SJCRH30 (cell line): ENCODE measurements around the gene PRSS2. TPM values are rescaled to one million over a fixed set of nuclear protein-coding genes. Genes with fewer than 3 reads are reported as not detected.

Source experiments
- DNase-seq, 2 experiments: peaks; one replicate each; pipeline ENCODE4 v3.0.0-alpha.2; 2015 to 2020
- H3K27ac ChIP-seq: fragments of 250-450 bp; sonication (Bioruptor Pico); 2 replicates; pipeline ENCODE4 v1.5.1; 2020; ENCODE audit warnings: mild to moderate bottlenecking, moderate library complexity
- H3K27me3 ChIP-seq: fragments of 250-450 bp; sonication (Bioruptor Pico); 2 replicates; pipeline ENCODE4 v1.5.1; 2020; ENCODE audit warnings: mild to moderate bottlenecking, moderate library complexity
- H3K36me3 ChIP-seq: fragments of 250-450 bp; sonication (Bioruptor Pico); 2 replicates; pipeline ENCODE4 v1.5.1; 2020; ENCODE audit warnings: mild to moderate bottlenecking, moderate library complexity
- H3K4me1 ChIP-seq: fragments of 250-450 bp; sonication (Bioruptor Pico); 2 replicates; pipeline ENCODE4 v1.5.1; 2020; ENCODE audit warnings: mild to moderate bottlenecking, moderate library complexity
- H3K4me3 ChIP-seq: fragments of 250-450 bp; sonication (Bioruptor Pico); 2 replicates; pipeline ENCODE4 v1.5.1; 2020; ENCODE audit warnings: mild to moderate bottlenecking, moderate library complexity
- H3K9me3 ChIP-seq: fragments of 250-450 bp; sonication (Bioruptor Pico); replicated peaks from 2 replicates; pipeline ENCODE4 v1.5.1; 2020; ENCODE audit warnings: mild to moderate bottlenecking, moderate library complexity
- total RNA-seq: library from RNA; depleted of rRNA; stranded (reverse); fragments of >200 nt; shearing (Covaris generic); gene quantifications from 2 replicates; pipeline ENCODE4 v1.2.3, GENCODE V29; 2014

PRSS2 gene
- total RNA-seq, 1 experiment from 2014 or later = not detected

DNA sequence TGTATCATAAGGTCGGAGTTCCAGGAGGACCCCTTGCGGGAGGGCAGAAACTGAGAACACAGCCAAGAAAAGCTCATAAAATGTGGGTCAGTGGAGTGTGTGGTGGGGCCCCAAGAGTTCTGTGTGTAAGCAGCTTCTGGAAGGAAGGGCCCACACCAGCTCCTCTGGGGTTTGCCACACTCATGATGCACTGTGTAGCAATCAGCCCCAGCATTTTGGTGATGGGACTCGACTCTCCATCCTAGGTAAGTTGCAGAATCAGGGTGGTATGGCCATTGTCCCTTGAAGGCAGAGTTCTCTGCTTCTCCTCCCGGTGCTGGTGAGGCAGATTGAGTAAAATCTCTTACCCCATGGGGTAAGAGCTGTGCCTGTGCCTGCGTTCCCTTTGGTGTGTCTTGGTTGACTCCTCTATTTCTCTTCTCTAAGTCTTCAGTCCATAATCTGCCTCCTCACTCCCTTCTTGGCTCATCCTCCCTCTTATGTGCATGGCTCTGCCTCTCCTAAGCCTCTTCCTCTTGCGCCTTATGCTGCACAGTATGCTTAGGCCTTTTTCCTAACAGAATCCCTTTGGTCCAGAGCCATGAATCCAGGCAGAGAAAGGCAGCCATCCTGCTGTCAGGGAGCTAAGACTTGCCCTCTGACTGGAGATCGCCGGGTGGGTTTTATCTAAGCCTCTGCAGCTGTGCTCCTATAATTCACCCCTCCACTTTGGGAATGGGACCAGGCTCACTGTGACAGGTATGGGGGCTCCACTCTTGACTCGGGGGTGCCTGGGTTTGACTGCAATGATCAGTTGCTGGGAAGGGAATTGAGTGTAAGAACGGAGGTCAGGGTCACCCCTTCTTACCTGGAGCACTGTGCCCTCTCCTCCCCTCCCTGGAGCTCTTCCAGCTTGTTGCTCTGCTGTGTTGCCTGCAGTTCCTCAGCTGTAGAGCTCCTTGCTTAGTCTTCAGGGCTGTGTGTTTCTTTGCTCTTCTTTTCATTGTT lies 17.8 kb downstream of the PRSS2 start:
- Histone ChIP-seq H3K27me3 (peaks cover 28% of the 10 kb centered on the region), H3K4me1 (0 out of 2 replicates have a peak, but pooled peaks cover under 1% of the 10 kb centered on the region), H3K4me3 (no peak overlapping the region), H3K27ac (no peak overlapping the region), H3K36me3 (no peaks in the 10 kb centered on the region), H3K9me3 (no peaks in the 10 kb centered on the region)
- no peak for DNase-seq

DNA sequence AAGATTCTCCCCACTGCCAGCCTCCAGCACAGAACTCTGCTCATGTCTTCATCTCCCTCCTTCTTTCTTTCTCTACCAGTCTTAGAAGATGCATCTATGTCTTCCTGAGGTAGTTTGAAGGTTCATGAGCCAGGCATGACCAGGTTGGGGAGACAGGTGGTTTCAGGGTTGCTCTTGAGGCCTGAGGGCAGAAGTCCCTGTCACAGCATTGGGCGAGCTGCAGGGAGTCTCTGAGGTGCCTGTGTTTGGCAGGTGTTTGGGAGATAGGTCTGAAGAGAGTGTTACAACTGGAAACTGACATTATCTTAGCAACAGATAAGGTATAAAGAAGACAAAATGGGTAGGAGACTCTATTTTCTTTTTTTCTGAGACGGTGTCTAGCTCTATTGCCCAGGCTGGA lies 18.7 kb downstream of the PRSS2 start:
- H3K36me3 ChIP-seq = no peaks in the 10 kb centered on the region
- no peaks in the 10 kb centered on the region for H3K9me3 ChIP-seq
- peaks cover 28% of the 10 kb centered on the region for H3K27me3 ChIP-seq
- H3K27ac ChIP-seq = no peak overlapping the region
- H3K4me3 ChIP-seq = no peak overlapping the region
- DNase-seq = no peak
- no peaks in the 10 kb centered on the region for H3K4me1 ChIP-seq

DNA sequence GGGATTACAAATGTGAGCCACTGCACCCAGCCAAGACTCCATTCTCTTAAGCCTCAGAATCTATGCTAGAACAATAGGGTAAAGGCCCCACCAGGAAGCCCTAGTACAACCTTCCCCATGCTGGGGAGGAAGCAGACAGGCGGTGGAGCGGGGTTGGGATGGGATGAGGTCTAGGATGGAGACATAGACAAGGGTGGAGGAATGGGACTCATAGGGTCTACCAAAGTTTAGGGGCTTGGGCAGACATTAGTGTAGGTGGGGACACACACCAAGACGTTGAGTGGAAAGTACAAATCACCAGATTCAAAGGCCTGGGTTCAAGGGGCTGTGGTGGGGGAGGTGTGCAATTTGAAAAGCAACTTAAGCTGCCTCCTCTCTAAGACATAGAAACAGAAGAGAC lies 19.3 kb downstream of the PRSS2 start:
- Histone ChIP-seq H3K36me3 (no peaks in the 10 kb centered on the region), H3K27ac (no peak overlapping the region), H3K9me3 (no peaks in the 10 kb centered on the region), H3K4me1 (no peaks in the 10 kb centered on the region), H3K27me3 (peaks cover 28% of the 10 kb centered on the region), H3K4me3 (no peak overlapping the region)
- DNase-seq = no peak

DNA sequence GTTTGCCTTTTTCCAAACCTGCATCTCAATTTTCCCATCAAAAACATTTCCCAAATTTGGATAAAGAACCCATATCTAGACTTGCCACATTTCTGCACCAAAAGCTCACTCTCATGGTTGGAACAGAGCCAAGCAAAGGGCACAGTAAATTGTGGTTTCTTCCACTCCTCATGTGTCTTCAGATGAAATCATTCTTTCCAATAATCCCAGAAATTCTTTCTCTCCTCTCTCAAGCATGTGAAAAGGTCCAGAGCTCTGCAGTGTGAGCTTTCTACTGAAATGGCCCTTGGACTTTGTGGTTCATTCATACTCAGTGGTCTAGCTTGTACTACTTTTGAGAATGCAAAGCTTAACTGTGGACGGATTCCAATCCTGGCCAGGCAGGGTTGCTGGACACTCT lies 19.8 kb downstream of the PRSS2 start:
- H3K9me3 ChIP-seq = no peaks in the 10 kb centered on the region
- DNase-seq = no peak

DNA sequence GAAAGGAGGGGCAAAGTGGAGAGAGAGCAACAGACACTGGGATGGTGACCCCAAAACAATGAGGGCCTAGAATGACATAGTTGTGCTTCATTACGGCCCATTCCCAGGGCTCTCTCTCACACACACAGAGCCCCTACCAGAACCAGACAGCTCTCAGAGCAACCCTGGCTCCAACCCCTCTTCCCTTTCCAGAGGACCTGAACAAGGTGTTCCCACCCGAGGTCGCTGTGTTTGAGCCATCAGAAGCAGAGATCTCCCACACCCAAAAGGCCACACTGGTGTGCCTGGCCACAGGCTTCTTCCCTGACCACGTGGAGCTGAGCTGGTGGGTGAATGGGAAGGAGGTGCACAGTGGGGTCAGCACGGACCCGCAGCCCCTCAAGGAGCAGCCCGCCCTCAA lies 20.7 kb downstream of the PRSS2 start:
- no peak overlapping the region for H3K27ac ChIP-seq
- no peak overlapping the region for H3K4me3 ChIP-seq
- no peaks in the 10 kb centered on the region for H3K36me3 ChIP-seq
- H3K4me1 ChIP-seq = no peaks in the 10 kb centered on the region
- no peak for DNase-seq
- H3K27me3 ChIP-seq = peaks cover 31% of the 10 kb centered on the region; the same call in 1 of the 2 replicates
- no peaks in the 10 kb centered on the region for H3K9me3 ChIP-seq

More for the DNA sequence above, 19.8 kb downstream of the PRSS2 start:
- Histone ChIP-seq H3K27me3 (peaks cover 26% of the 10 kb centered on the region; the same call in 1 of the 2 replicates), H3K27ac (no peak overlapping the region), H3K4me3 (no peak overlapping the region), H3K36me3 (no peaks in the 10 kb centered on the region), H3K4me1 (no peaks in the 10 kb centered on the region)

DNA sequence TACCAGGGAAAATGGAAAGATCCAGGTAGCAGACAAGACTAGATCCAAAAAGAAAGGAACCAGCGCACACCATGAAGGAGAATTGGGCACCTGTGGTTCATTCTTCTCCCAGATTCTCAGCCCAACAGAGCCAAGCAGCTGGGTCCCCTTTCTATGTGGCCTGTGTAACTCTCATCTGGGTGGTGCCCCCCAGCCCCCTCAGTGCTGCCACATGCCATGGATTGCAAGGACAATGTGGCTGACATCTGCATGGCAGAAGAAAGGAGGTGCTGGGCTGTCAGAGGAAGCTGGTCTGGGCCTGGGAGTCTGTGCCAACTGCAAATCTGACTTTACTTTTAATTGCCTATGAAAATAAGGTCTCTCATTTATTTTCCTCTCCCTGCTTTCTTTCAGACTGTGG lies 21.4 kb downstream of the PRSS2 start:
- H3K36me3 ChIP-seq = no peaks in the 10 kb centered on the region
- H3K27ac ChIP-seq = no peak overlapping the region
- H3K4me3 ChIP-seq = no peak overlapping the region
- peaks cover 31% of the 10 kb centered on the region; the same call in 1 of the 2 replicates for H3K27me3 ChIP-seq
- DNase-seq = no peak
- H3K9me3 ChIP-seq = no peaks in the 10 kb centered on the region
- H3K4me1 ChIP-seq = no peaks in the 10 kb centered on the region

DNA sequence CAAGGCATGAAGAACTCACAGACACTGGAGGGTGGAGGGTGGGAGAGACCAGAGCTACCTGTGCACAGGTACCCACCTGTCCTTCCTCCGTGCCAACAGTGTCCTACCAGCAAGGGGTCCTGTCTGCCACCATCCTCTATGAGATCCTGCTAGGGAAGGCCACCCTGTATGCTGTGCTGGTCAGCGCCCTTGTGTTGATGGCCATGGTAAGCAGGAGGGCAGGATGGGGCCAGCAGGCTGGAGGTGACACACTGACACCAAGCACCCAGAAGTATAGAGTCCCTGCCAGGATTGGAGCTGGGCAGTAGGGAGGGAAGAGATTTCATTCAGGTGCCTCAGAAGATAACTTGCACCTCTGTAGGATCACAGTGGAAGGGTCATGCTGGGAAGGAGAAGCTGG lies 21.8 kb downstream of the PRSS2 start:
- Histone ChIP-seq H3K36me3 (no peaks in the 10 kb centered on the region), H3K27me3 (peaks cover 29% of the 10 kb centered on the region), H3K4me3 (no peak overlapping the region), H3K27ac (no peak overlapping the region), H3K9me3 (no peaks in the 10 kb centered on the region), H3K4me1 (no peaks in the 10 kb centered on the region)
- DNase-seq = no peak

DNA sequence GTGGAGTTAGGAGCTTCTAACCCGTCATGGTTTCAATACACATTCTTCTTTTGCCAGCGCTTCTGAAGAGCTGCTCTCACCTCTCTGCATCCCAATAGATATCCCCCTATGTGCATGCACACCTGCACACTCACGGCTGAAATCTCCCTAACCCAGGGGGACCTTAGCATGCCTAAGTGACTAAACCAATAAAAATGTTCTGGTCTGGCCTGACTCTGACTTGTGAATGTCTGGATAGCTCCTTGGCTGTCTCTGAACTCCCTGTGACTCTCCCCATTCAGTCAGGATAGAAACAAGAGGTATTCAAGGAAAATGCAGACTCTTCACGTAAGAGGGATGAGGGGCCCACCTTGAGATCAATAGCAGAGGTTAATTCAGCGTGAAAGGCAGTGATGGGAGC lies 22.4 kb downstream of the PRSS2 start:
- Histone ChIP-seq H3K9me3 (no peaks in the 10 kb centered on the region), H3K4me1 (no peaks in the 10 kb centered on the region), H3K36me3 (no peaks in the 10 kb centered on the region), H3K27me3 (peaks cover 32% of the 10 kb centered on the region), H3K27ac (no peak overlapping the region), H3K4me3 (no peak overlapping the region)
- no peak for DNase-seq

DNA sequence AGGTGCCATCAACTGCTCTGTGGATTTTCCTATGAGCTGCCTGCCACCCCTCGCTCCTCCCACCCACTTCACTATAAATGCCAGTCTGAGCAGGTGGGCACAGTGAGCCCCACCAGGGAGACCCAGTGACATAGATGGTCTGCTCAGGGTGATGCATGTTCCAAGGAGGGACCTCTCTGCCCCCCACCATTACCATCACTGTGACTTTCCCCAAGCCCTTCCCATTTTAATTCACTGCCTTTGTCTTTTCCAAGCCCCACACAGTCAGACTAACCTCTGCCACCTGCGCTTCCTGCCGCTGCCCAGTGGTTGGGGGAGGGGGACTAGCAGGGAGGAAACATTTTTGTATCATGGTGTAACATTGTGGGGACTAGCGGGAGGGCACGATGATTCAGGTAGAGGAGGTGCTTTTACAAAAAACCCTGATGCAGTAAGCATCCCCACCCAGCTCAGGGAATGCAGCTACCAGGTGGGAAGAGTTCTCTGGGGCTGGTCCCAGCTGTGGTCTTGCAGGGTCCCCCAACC lies 24.6 kb downstream of the PRSS2 start:
- Histone ChIP-seq H3K4me1 (no peaks in the 10 kb centered on the region), H3K27me3 (peaks cover 34% of the 10 kb centered on the region), H3K27ac (no peak overlapping the region), H3K36me3 (no peaks in the 10 kb centered on the region), H3K9me3 (no peaks in the 10 kb centered on the region), H3K4me3 (no peak overlapping the region)
- DNase-seq = no peak

DNA sequence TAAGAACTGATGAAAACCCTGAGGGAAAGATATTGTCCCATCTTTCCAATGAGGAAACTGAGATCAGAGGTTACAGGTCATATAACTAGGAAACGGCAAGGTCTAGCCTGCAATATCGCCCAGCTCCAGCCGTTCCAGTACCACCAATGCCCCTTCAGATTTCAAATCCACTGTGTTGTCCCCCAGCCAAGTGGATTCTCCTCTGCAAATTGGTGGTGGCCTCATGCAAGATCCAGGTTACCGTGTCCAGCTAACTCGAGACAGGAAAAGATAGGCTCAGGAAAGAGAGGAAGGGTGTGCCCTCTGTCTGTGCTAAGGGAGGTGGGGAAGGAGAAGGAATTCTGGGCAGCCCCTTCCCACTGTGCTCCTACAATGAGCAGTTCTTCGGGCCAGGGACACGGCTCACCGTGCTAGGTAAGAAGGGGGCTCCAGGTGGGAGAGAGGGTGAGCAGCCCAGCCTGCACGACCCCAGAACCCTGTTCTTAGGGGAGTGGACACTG lies 25.3 kb downstream of the PRSS2 start:
- no peaks in the 10 kb centered on the region for H3K36me3 ChIP-seq
- peaks cover 30% of the 10 kb centered on the region for H3K27me3 ChIP-seq
- no peaks in the 10 kb centered on the region for H3K9me3 ChIP-seq
- no peak for DNase-seq
- no peak overlapping the region for H3K27ac ChIP-seq
- H3K4me1 ChIP-seq = no peaks in the 10 kb centered on the region
- H3K4me3 ChIP-seq = no peak overlapping the region

DNA sequence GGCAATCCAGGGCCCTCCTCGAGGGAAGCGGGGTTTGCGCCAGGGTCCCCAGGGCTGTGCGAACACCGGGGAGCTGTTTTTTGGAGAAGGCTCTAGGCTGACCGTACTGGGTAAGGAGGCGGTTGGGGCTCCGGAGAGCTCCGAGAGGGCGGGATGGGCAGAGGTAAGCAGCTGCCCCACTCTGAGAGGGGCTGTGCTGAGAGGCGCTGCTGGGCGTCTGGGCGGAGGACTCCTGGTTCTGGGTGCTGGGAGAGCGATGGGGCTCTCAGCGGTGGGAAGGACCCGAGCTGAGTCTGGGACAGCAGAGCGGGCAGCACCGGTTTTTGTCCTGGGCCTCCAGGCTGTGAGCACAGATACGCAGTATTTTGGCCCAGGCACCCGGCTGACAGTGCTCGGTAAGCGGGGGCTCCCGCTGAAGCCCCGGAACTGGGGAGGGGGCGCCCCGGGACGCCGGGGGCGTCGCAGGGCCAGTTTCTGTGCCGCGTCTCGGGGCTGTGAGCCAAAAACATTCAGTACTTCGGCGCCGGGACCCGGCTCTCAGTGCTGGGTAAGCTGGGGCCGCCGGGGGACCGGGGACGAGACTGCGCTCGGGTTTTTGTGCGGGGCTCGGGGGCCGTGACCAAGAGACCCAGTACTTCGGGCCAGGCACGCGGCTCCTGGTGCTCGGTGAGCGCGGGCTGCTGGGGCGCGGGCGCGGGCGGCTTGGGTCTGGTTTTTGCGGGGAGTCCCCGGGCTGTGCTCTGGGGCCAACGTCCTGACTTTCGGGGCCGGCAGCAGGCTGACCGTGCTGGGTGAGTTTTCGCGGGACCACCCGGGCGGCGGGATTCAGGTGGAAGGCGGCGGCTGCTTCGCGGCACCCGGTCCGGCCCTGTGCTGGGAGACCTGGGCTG lies 26.0 kb downstream of the PRSS2 start:
- Histone ChIP-seq H3K4me1 (no peaks in the 10 kb centered on the region), H3K27me3 (peaks cover 29% of the 10 kb centered on the region), H3K27ac (no peak overlapping the region), H3K36me3 (no peaks in the 10 kb centered on the region), H3K4me3 (no peak overlapping the region), H3K9me3 (no peaks in the 10 kb centered on the region)
- DNase-seq = no peak

DNA sequence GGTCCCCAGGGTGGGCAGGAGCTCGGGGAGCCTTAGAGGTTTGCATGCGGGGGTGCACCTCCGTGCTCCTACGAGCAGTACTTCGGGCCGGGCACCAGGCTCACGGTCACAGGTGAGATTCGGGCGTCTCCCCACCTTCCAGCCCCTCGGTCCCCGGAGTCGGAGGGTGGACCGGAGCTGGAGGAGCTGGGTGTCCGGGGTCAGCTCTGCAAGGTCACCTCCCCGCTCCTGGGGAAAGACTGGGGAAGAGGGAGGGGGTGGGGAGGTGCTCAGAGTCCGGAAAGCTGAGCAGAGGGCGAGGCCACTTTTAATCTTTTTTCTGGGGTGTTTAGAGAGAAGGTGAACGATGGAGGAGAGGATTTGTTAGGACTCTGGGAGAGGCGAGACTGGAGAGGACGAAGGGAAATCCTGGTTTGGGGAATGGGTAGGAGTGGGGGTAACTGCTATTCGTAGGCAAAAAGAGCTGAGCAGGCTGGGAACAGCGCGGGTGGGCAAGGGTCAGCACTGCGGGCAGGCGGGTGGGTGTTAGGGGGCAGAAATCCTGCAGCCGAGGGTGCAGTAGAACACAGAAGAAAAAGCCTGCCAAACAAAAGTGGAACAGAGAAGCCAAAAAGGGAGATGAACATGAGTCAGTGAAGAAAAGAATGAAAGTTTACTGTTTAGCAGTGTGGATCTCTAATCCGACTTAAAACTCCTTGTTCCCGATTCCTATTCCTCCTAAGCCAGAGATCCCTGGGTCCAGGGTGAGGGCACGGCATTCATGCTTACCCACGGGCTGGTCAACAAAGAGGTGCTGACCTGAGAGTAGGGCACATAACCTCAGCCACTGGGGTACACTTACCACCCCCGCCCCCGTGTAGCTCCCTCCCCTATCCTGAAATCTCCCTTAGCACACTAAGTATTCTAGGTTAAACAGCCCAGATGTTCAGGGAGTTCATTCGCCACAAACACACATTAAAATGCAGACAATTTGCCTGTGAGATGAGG lies 26.9 kb downstream of the PRSS2 start:
- Histone ChIP-seq H3K27me3 (peaks cover 29% of the 10 kb centered on the region), H3K9me3 (no peaks in the 10 kb centered on the region), H3K4me1 (no peaks in the 10 kb centered on the region), H3K36me3 (no peaks in the 10 kb centered on the region), H3K4me3 (no peak overlapping the region), H3K27ac (no peak overlapping the region)
- no peak for DNase-seq

DNA sequence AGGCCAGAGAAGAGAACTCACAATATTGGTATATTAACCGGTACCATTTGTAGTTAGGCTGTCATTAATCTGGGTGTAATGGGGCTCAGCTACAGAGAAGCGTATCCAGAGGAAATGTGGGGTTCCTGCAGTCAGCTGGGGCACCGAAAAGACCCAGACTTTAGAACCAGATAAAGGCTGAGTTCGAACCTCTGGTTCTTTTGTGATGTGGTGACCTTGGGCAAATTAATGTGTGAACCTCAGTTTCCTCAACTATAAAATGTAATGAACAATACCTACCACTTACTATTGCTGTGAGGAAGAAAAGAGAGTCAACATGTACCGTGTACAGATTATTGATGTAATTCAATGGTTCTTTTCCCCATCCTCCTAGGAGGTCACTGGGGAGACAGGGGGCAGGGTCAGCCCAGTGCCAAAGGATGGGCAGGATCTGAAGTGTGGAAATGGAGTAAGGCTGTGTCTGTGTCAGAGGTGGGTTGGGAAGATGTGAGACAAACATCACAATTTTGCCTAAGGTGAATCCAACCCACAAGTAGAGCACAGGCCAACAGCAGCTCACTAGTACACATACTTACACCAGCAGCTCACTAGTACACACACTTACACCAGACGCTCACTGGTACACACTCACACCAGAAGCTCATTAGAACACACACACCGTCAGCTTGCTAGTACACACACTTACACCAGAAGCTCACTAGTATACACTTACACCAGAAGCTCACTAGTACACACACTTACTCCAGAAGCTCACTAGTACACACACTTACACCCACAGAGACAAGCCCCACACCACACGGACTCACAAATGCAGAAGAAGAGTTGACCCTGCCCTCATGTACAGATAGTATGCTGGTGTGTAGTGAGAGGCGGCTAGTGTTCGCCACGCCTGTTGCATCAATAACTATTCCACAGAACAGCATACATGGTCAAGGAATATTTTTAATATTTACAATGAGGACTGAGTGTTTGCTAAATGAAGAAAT lies 28.0 kb downstream of the PRSS2 start:
- no peak overlapping the region for H3K4me3 ChIP-seq
- no peaks in the 10 kb centered on the region for H3K36me3 ChIP-seq
- DNase-seq = no peak
- peaks cover 30% of the 10 kb centered on the region for H3K27me3 ChIP-seq
- no peaks in the 10 kb centered on the region for H3K9me3 ChIP-seq
- H3K4me1 ChIP-seq = no peaks in the 10 kb centered on the region
- no peak overlapping the region for H3K27ac ChIP-seq
